Hepatocyte (in vitro differentiated cells): ENCODE data around the gene IER5. TPM values are rescaled to one million over a fixed set of nuclear protein-coding genes. Genes with fewer than 3 reads are reported as not detected.

Experiments
- DNase-seq: peaks from one replicate; pipeline ENCODE4 v3.0.0-alpha.2; 2016; ENCODE audit warnings: low spot score
- H2AFZ ChIP-seq: fragments of 200-600 bp; sonication (generic); 2 replicates; pipeline ENCODE4 v1.6.0; 2016; ENCODE audit warnings: antibody characterized with exemption, mild to moderate bottlenecking
- H3K27ac ChIP-seq: fragments of 200-600 bp; sonication (generic); 2 replicates; pipeline ENCODE4 v1.5.1; 2016; ENCODE audit warnings: mild to moderate bottlenecking
- H3K27me3 ChIP-seq: fragments of 200-600 bp; sonication (generic); 2 replicates; pipeline ENCODE4 v1.6.1; 2016
- H3K36me3 ChIP-seq: fragments of 200-600 bp; sonication (generic); replicated peaks from 2 replicates; pipeline ENCODE4 v1.5.1; 2016; ENCODE audit warnings: low read depth; ENCODE audit not compliant: insufficient read depth
- H3K4me1 ChIP-seq: fragments of 200-600 bp; sonication (generic); 2 replicates; pipeline ENCODE4 v1.5.1; 2016; ENCODE audit warnings: mild to moderate bottlenecking, moderate library complexity; ENCODE audit not compliant: insufficient read depth
- H3K4me2 ChIP-seq: fragments of 200-600 bp; sonication (generic); 2 replicates; pipeline ENCODE4 v1.6.0; 2016
- H3K4me3 ChIP-seq: fragments of 200-600 bp; sonication (generic); 2 replicates; pipeline ENCODE4 v1.5.1; 2016; ENCODE audit warnings: mild to moderate bottlenecking
- H3K79me2 ChIP-seq: fragments of 200-600 bp; sonication (generic); 2 replicates; pipeline ENCODE4 v1.6.0; 2017; ENCODE audit warnings: mild to moderate bottlenecking
- H3K9me2 ChIP-seq: fragments of 200-600 bp; sonication (generic); replicated peaks from 2 replicates; pipeline ENCODE4 v1.6.0; 2017; ENCODE audit warnings: mild to moderate bottlenecking; ENCODE audit not compliant: insufficient read depth
- H3K9me3 ChIP-seq: fragments of 200-600 bp; sonication (generic); 2 replicates; pipeline ENCODE4 v1.5.1; 2016; ENCODE audit warnings: low read depth, mild to moderate bottlenecking
- H4K20me1 ChIP-seq: fragments of 200-600 bp; sonication (generic); 2 replicates; pipeline ENCODE4 v1.6.0; 2016; ENCODE audit warnings: mild to moderate bottlenecking; ENCODE audit not compliant: insufficient read depth, poor library complexity, severe bottlenecking
- CTCF ChIP-seq: fragments of 200-600 bp; sonication (generic); IDR thresholded peaks from 2 replicates; pipeline ENCODE4 v1.5.1; 2016; ENCODE audit warnings: antibody characterized with exemption, mild to moderate bottlenecking; ENCODE audit not compliant: poor library complexity
- EZH2 ChIP-seq: fragments of 200-600 bp; sonication (generic); IDR thresholded peaks from 2 replicates; pipeline ENCODE4 v1.6.1; 2016; ENCODE audit warnings: antibody characterized with exemption, mild to moderate bottlenecking, borderline replicate concordance
- EZH2phosphoT487 ChIP-seq: fragments of 200-600 bp; sonication (generic); IDR thresholded peaks from one replicate; pipeline ENCODE4 v1.6.1; 2018; ENCODE audit warnings: antibody characterized with exemption, mild to moderate bottlenecking, low read depth, moderate library complexity; ENCODE audit not compliant: unreplicated experiment, severe bottlenecking
- WGBS: methylation state at CpG from one replicate; pipeline ENCODE4 v1.1.6; 2016; ENCODE audit warnings: low lambda C conversion rate; ENCODE audit errors: missing lambda C conversion rate; 5-methylcytosine and 5-hydroxymethylcytosine counted together
- polyA plus RNA-seq: library from polyadenylated mRNA; unstranded; fragments of >200 nt; fragmentation: Nextera tagmentation; extraction: Ambion mirVana; gene quantifications from 2 replicates; pipeline ENCODE4 v1.2.1, GENCODE V29; 2016
- total RNA-seq: library from RNA; depleted of rRNA; stranded (reverse); fragments of >200 nt; gene quantifications from 2 replicates; pipeline ENCODE4 v1.2.3, GENCODE V29; 2014

The IER5 gene
- total and polyA plus RNA-seq, 2 experiments from 2014 or later = 16.6 to 23.1 TPM

- Histone ChIP-seq H2AFZ (no peak overlapping the region), H3K4me3 (no peak overlapping the region), H3K79me2 (no peaks in the 10 kb centered on the region), H3K36me3 (no peaks in the 10 kb centered on the region), H4K20me1 (no peaks in the 10 kb centered on the region), H3K9me2 (no peaks in the 10 kb centered on the region), H3K4me2 (no peak overlapping the region), H3K27me3 (no peaks in the 10 kb centered on the region), H3K9me3 (no peaks in the 10 kb centered on the region), H3K4me1 (no peaks in the 10 kb centered on the region), H3K27ac (no peak overlapping the region)
- no peak for DNase-seq
- TF ChIP-seq EZH2 (no peak), CTCF (no peak), EZH2phosphoT487 (no peak)
- 63% methylated on average over 5 of the region's 5 CpGs for WGBS
These were observed 12.6 kb upstream of the IER5 start for GRCh38 chr1:181075766-181076350.

GRCh38 chr1:181076852-181077251 is 11.6 kb upstream of the IER5 start:
- H3K4me1 ChIP-seq = no peaks in the 10 kb centered on the region
- no peaks in the 10 kb centered on the region for H3K9me3 ChIP-seq
- no peak overlapping the region for H2AFZ ChIP-seq

GRCh38 chr1:181077576-181078242 is 10.8 kb upstream of the IER5 start:
- 71% methylated on average over 7 of the region's 7 CpGs for WGBS
- Histone ChIP-seq H3K9me3 (no peaks in the 10 kb centered on the region), H2AFZ (no peak overlapping the region), H3K79me2 (no peaks in the 10 kb centered on the region), H3K9me2 (no peaks in the 10 kb centered on the region), H3K4me1 (no peaks in the 10 kb centered on the region), H3K4me3 (no peak overlapping the region), H3K27me3 (no peaks in the 10 kb centered on the region), H4K20me1 (no peaks in the 10 kb centered on the region), H3K27ac (no peak overlapping the region), H3K36me3 (no peaks in the 10 kb centered on the region), H3K4me2 (no peak overlapping the region)
- no peak for TF ChIP-seq EZH2phosphoT487
- no peak for TF ChIP-seq CTCF
- TF ChIP-seq EZH2 = no peak
- DNase-seq = no peak

More at GRCh38 chr1:181076852-181077251, 11.6 kb upstream of the IER5 start:
- H4K20me1 ChIP-seq = no peaks in the 10 kb centered on the region
- H3K9me2 ChIP-seq = no peaks in the 10 kb centered on the region
- no peak overlapping the region for H3K4me2 ChIP-seq
- no peaks in the 10 kb centered on the region for H3K36me3 ChIP-seq
- H3K4me3 ChIP-seq = no peak overlapping the region
- H3K27me3 ChIP-seq = no peaks in the 10 kb centered on the region
- no peak overlapping the region for H3K27ac ChIP-seq
- WGBS = 94% methylated on average over 3 of the region's 3 CpGs
- TF ChIP-seq EZH2 (no peak), CTCF (no peak), EZH2phosphoT487 (no peak)
- no peak for DNase-seq
- no peaks in the 10 kb centered on the region for H3K79me2 ChIP-seq
